GM12873 (cell line): ENCODE data around the gene FBXL17.

Experiments
- TF ChIP-seq, protein P1 (sequence below): IDR thresholded peaks from 2 replicates; pipeline ENCODE4 v1.5.1; 2012; ENCODE audit warnings: low read depth, mild to moderate bottlenecking, moderate library complexity, low read length, control low read depth; ENCODE audit not compliant: insufficient read depth; ENCODE audit errors: missing control alignments

FBXL17 gene

DNA sequence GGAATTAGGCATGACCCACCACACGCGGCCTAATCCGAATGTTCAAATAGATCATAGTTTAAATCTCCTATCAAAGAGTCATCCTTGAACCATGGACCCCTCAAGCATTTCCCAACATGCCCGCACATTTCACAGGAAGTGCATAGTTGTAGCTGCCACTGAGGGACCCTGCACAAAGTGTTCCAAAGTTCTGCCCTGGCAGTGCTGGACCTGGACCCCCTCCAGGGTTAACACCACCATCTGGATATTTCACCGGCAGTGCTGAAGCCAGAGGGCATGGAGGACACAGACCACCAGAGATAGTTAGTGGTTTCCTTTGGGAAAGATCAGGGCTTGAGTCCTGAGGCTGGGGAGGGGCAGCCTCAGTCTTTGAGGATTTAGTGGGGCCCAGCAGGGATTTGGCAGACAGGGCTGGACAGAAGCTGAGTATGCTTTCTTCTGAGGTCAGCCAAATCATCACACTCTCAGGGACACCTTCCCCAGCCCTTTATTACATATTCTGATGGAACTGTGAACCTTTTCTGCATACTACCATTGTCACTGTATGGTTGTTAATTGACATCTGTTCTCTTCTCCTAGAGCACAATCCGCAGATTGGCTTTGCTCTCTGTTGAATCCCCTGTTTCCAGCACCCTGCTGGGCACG lies 567.6 kb downstream of the FBXL17 start:
- TF ChIP-seq, protein P1, sequence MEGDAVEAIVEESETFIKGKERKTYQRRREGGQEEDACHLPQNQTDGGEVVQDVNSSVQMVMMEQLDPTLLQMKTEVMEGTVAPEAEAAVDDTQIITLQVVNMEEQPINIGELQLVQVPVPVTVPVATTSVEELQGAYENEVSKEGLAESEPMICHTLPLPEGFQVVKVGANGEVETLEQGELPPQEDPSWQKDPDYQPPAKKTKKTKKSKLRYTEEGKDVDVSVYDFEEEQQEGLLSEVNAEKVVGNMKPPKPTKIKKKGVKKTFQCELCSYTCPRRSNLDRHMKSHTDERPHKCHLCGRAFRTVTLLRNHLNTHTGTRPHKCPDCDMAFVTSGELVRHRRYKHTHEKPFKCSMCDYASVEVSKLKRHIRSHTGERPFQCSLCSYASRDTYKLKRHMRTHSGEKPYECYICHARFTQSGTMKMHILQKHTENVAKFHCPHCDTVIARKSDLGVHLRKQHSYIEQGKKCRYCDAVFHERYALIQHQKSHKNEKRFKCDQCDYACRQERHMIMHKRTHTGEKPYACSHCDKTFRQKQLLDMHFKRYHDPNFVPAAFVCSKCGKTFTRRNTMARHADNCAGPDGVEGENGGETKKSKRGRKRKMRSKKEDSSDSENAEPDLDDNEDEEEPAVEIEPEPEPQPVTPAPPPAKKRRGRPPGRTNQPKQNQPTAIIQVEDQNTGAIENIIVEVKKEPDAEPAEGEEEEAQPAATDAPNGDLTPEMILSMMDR: no peak

DNA sequence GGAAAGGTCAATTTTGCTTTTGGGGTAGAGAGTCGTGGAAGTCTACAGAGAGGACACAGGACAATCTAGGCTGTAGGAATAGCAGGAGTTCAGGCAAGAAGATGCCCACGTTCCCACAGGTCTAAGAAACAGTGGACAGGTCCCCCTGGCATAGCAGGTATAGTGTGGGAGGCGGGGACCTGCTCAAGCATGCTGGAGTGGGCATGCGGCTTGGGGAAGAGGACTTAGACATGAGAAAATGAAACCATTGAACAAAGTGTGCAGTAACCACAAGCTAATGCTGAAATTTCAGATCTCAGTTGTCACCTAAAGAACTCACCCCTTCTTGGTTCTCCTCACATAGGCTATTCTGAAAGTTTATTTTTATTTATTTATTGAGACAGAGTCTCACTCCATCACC lies 568.3 kb downstream of the FBXL17 start:
- TF ChIP-seq, protein P1: no peak

DNA sequence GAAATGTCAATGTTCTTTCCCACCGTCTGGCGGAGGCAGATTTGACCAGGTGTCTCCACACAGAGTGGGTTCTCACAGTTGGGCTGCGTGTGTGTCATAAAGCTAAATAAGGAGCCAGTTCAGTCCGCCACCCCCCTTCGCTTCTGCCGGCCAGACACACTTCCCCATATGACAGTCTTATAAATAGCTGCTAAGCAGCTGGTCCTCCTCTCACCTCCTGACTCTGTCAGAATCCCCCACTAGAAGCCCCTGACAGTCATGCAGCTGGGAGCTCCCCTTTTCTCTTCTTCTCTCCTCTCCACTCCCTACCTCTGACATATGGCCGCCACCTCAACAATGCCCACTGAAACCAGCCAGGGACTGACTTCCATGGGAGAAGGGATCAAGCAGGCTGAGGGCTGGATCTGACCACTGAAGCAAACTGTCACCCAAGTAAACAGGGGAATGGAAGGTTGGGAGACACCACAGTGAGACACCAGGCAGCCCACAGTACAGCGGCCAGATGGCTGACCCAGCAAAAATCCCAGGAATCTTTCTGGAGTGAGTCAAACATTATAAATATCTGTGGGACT lies 569.2 kb downstream of the FBXL17 start:
- TF ChIP-seq, protein P1: no peak

DNA sequence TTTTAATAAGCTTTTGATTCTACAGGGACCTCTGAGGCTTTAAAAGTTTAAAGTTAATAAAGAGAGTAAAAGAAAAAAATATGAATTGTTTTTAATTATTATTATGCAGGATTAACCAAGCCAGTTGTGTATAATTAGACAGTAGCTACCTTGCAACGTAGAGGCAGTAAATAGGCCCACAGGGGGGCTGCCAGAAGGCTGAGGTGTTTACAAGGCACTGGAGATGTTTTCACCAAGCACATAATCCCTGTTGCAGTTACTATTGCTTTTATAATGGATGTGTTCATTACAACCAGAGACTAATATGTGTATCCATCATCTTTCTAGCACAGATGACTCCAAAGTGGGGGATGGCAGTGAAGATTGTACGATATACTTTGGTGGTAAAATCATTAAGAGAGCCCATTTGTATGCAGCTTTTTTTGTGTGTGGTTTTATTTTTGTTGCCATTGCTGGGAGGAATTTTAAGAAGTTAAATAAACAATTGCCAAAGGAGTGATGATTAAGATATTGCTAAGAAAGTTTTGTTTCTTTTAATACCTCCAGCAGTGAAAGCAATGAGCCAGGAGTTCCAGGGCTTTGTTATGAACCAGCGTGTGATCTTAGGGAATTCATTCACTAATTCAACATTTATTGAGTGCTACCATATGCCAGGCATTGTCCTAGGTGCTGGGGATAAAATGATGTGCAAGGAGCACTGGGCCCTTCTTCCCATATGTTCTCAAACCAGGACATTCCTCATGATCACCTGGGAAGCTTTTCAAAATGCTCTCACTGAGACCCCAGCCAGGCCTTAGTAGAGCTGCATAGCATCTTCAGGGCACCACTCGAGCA lies 572.5 kb downstream of the FBXL17 start:
- TF ChIP-seq, protein P1: no peak
